Measurements from ENCODE around the gene SLC4A11. TPM values are rescaled to one million over a fixed set of nuclear protein-coding genes. Genes with fewer than 3 reads are reported as not detected.

SLC4A11 gene
- polyA plus RNA-seq, 1 experiment, result 1.2 TPM

GRCh38 chr20:3243718-3244358 lies 4.8 kb upstream of the SLC4A11 start:
- no peak overlapping the region for H3K4me3 ChIP-seq (ENCODE audit: low read depth, low read length)
- no peaks in the 10 kb centered on the region for H3K36me3 ChIP-seq (ENCODE audit: control insufficient read depth, insufficient read depth, low read length)
- no peak for TF ChIP-seq CTCF (IDR thresholded peaks at IDR 0.05; ENCODE audit: insufficient read depth, low read depth, low read length)
- no peak for DNase-seq (ENCODE audit: low read depth)
- ChIA-PET POLR2A (no interaction called here), CTCF (no interaction called here)
- H3K27me3 ChIP-seq (ENCODE audit: control insufficient read depth, insufficient read depth, low read length), result no peaks in the 10 kb centered on the region; the same call in 1 of the 2 replicates

DNA sequence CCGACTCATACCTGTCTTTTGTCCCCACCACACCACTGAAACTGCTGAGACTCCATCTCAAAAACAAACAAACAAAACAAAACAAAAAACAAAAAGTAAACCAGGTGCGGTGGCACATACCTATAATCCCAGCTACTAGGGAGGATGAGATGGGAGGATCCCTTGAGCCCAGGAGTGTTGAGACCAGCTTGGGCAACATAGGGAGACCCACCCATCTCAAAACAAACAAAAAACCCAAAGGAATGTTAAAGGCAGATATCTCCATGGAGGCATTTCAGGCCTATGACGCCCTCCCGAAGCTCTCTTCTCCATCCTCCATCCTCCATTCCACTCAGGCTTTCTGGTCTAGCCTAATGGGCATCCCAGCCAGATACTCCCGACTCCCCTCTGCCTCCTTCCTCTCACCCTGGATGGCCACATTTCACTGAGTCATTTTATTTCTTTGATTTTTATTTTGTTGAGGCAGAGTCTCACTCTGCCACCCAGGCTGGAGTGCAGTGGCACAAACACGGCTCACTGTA lies 3.2 kb upstream of the SLC4A11 start:
- POLR2A ChIA-PET, result no interaction called here
- Histone ChIP-seq H3K4me3 (ENCODE audit: low read depth, low read length) (no peak overlapping the region), H3K27me3 (ENCODE audit: control insufficient read depth, insufficient read depth, low read length) (peaks cover 2% of the 10 kb centered on the region), H3K36me3 (ENCODE audit: control insufficient read depth, insufficient read depth, low read length) (no peaks in the 10 kb centered on the region)
- CTCF ChIA-PET, result no interaction called here
- TF ChIP-seq CTCF (IDR thresholded peaks at IDR 0.05; ENCODE audit: insufficient read depth, low read depth, low read length), result no peak
- DNase-seq (ENCODE audit: low read depth), result no peak

GRCh38 chr20:3240776-3241363 lies 1.9 kb upstream of the SLC4A11 start:
- peaks cover 4% of the 10 kb centered on the region for H3K27me3 ChIP-seq (ENCODE audit: control insufficient read depth, insufficient read depth, low read length)
- no peaks in the 10 kb centered on the region for H3K36me3 ChIP-seq (ENCODE audit: control insufficient read depth, insufficient read depth, low read length)
- ChIA-PET POLR2A (no interaction called here), CTCF (interaction anchor here (0.6 to 3.3 kb wide), 2 partner anchors 23 to 31 kb away, joined by 3 to 19 read pairs; no protein-coding TSS in a partner anchor)
- no peak for TF ChIP-seq CTCF (IDR thresholded peaks at IDR 0.05; ENCODE audit: insufficient read depth, low read depth, low read length)
- DNase-seq (ENCODE audit: low read depth), result no peak
- no peak overlapping the region for H3K4me3 ChIP-seq (ENCODE audit: low read depth, low read length)

DNA sequence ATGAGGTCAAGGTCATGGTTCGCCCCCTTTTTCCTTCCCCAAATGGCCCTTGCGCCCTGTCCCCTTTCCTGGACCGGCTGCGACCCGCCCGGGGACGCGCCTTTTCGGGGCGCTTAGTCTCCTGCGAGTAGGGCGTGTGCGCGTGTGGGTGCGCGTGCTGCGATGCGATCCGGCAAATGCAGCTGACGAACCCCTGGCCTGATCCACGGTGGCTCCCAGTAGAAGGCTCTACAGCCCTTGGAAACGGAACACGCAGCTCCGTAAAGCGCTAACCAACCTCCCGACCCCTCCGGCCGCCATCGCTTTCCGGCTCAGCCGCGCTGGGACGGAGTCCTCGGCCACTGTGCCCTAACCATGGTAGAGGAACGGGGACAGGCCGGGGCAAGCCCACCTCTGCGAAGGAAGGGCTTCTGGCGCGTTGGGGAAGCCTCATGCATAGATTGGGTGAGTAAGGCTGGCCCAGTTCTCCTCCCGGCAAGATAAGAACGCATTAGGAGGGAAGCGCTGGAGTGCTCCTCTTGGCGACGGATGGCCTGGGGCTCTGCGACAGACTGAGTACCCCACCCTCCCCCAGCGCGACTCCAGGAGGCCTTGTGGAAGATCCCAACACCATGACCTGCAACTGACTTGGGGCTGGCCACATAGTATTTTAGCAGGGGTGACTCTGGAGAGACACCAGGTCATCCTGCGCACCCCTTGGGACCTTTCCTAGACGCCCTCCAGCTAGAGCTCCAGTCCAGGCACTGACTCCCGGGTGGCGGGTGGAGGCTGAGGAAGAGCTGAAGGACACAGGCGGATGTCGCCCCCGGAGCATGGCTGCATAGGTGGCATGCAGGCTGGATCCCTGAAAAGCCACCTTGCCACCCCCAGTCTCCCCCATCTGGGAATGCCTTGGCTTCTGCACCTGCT lies 1.1 kb upstream of the SLC4A11 start:
- POLR2A ChIA-PET, result no interaction called here
- Histone ChIP-seq H3K4me3 (ENCODE audit: low read depth, low read length) (peak overlapping the region; percentile 62), H3K36me3 (ENCODE audit: control insufficient read depth, insufficient read depth, low read length) (no peaks in the 10 kb centered on the region), H3K27me3 (ENCODE audit: control insufficient read depth, insufficient read depth, low read length) (peaks cover 4% of the 10 kb centered on the region)
- CTCF ChIA-PET, result interaction anchor here (0.6 to 3.3 kb wide), 4 partner anchors 8 to 187 kb away, joined by 3 to 19 read pairs (median 6); no protein-coding TSS in a partner anchor
- no peak for DNase-seq (ENCODE audit: low read depth)
- TF ChIP-seq CTCF (IDR thresholded peaks at IDR 0.05; ENCODE audit: insufficient read depth, low read depth, low read length), result no peak

Data from BJ (cell line).